ENCODE results near the gene SLC12A4. TPM values are rescaled to one million over a fixed set of nuclear protein-coding genes. Genes with fewer than 3 reads are reported as not detected.

SLC12A4 gene
- total and polyA plus RNA-seq, 8 donors, result 5.7 to 136 (median 20.1) TPM

DNA sequence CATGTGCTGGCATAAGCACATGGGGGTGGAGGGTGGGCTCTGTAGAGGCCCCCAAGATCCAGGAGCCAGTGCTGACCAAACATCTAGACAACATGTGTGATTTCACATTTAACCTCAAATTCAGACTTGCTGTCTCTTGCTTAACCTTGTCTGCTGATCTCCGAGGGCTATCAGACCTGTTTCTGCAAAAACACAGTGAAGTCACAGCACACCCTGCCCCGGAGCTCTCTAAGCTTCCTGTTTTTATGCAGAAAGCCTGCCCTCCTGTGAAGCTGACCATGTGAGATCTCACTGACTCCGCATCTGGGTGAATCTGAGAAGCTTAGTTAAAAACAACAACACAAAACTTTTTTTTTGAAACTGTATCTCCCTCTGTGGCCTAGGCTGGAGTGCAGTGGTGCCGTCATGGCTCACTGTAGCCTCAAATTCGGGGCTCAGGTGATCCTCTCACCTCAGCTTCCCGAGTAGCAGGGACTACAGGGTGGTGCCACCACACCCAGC is 37.4 kb upstream of the SLC12A4 start:
- Histone ChIP-seq H3K4me3 (no peak overlapping the region), H3K4me1 (peaks cover 0 to 17% (median 0%) of the 10 kb centered on the region in 4 donors), H3K27ac (peak overlapping the region; percentile 13 to 77 (median 47)), H3K36me3 (no peaks in the 10 kb centered on the region), H3K9me3 (no peaks in the 10 kb centered on the region), H3K27me3 (no peaks in the 10 kb centered on the region)
- peak; percentile 31 to 68 for DNase-seq
- intact Hi-C loops (cut with DNase I; ENCODE audit: low total_unique reads), result no loop called here
- WGBS, 5 donors, result 33 to 47% (median 38%) methylated on average over 6 of the region's 6 CpGs
- TF ChIP-seq POLR2A (IDR thresholded peaks at IDR 0.05) (no peak), POLR2AphosphoS5 (IDR thresholded peaks at IDR 0.05) (no peak), EP300 (IDR thresholded peaks at IDR 0.05) (no peak)
- TF ChIP-seq, protein P1, sequence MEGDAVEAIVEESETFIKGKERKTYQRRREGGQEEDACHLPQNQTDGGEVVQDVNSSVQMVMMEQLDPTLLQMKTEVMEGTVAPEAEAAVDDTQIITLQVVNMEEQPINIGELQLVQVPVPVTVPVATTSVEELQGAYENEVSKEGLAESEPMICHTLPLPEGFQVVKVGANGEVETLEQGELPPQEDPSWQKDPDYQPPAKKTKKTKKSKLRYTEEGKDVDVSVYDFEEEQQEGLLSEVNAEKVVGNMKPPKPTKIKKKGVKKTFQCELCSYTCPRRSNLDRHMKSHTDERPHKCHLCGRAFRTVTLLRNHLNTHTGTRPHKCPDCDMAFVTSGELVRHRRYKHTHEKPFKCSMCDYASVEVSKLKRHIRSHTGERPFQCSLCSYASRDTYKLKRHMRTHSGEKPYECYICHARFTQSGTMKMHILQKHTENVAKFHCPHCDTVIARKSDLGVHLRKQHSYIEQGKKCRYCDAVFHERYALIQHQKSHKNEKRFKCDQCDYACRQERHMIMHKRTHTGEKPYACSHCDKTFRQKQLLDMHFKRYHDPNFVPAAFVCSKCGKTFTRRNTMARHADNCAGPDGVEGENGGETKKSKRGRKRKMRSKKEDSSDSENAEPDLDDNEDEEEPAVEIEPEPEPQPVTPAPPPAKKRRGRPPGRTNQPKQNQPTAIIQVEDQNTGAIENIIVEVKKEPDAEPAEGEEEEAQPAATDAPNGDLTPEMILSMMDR (IDR thresholded peaks at IDR 0.05), result no peak

DNA sequence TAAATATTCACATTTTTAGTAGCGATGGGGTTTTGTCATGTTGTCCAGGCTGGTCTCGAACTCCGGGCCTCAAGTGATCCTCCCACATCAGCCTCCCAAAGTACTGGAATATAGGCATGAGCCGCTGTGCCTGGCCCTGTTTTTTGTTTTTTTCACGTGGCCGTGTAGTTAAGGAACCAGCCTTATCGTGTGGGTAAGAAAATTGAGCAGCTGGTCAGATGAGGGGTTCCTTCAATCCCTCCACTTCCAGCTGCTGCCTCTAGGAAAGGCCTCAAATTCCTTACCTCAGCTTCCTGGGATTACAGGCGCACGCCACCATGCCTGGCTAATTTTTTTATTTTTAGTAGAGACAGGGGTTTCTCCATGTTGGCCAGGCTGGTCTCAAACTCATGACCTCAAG is 36.8 kb upstream of the SLC12A4 start:
- Histone ChIP-seq H3K4me3 (no peak overlapping the region), H3K27ac (peak overlapping the region; percentile 13 to 77 (median 47)), H3K36me3 (no peaks in the 10 kb centered on the region), H3K4me1 (peaks cover 0 to 22% (median under 1%) of the 10 kb centered on the region in 4 donors), H3K27me3 (no peaks in the 10 kb centered on the region), H3K9me3 (no peaks in the 10 kb centered on the region)
- TF ChIP-seq, protein P1 (IDR thresholded peaks at IDR 0.05), result no peak
- TF ChIP-seq POLR2A (IDR thresholded peaks at IDR 0.05) (no peak), EP300 (IDR thresholded peaks at IDR 0.05) (no peak), POLR2AphosphoS5 (IDR thresholded peaks at IDR 0.05) (no peak)
- DNase-seq, result no peak
- intact Hi-C loops (cut with DNase I; ENCODE audit: low total_unique reads), result no loop called here
- WGBS, 5 donors, result 83 to 90% (median 85%) methylated on average over 9 of the region's 9 CpGs

DNA sequence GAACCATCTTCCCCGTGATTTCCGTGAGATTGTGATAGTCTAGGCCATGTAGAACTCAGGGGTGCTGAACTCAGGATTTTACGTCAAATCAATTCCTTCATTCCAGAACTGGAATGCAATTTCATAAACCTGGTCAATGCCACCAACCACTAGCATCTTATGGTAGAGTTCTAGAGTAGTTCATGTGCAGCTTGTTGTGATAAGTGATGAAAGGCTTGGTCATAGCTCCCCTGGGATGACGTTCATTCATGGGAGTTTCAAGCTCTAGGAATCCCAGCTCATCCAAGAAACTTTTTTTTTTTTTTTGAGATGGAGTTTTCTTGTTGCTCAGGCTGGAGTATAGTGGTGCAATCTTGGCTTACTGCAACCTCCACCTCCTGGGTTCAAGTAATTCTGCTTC is 34.6 kb upstream of the SLC12A4 start:
- Histone ChIP-seq H3K4me3 (no peak overlapping the region), H3K36me3 (no peaks in the 10 kb centered on the region), H3K27ac (no peak overlapping the region), H3K27me3 (no peaks in the 10 kb centered on the region), H3K9me3 (no peaks in the 10 kb centered on the region), H3K4me1 (peaks cover 0 to 35% (median 7%) of the 10 kb centered on the region in 4 donors)
- intact Hi-C loops (cut with DNase I; ENCODE audit: low total_unique reads), result no loop called here
- WGBS, 5 donors, result 80 to 92% (median 80%) methylated on average over 4 of the region's 4 CpGs
- TF ChIP-seq EP300 (IDR thresholded peaks at IDR 0.05), result no peak
- TF ChIP-seq POLR2A (IDR thresholded peaks at IDR 0.05), result no peak
- TF ChIP-seq, protein P1 (IDR thresholded peaks at IDR 0.05), result no peak
- no peak for TF ChIP-seq POLR2AphosphoS5 (IDR thresholded peaks at IDR 0.05)
- DNase-seq, result no peak

DNA sequence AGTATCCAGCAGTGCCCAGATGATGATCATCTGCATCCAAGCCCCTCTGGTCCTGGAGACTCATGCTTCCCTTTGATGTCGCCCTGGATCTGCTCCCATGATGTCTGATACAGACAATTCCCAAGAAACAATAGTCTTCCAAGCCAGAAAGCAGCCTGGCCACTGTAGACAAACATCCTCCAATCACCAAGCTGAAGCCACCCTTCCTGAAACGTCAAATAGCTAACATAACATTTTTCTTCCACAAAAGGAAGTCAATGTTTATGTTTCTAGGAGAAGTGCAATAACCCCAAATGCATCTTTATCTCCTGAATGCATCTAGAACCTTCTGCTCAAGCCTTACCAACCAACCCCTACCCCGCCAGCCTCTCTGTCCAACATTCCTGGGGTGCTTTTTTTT is 32.0 kb upstream of the SLC12A4 start:
- TF ChIP-seq EP300 (IDR thresholded peaks at IDR 0.05) (no peak), POLR2AphosphoS5 (IDR thresholded peaks at IDR 0.05) (no peak), POLR2A (IDR thresholded peaks at IDR 0.05) (no peak)
- TF ChIP-seq, protein P1 (IDR thresholded peaks at IDR 0.05), result no peak
- H3K27ac ChIP-seq, result peak overlapping the region in 2 of 5 donors; percentile 65 to 66
- intact Hi-C loops (cut with DNase I; ENCODE audit: low total_unique reads), result no loop called here

More for the DNA sequence above, 32.0 kb upstream of the SLC12A4 start:
- DNase-seq, result no peak
- H3K4me1 ChIP-seq, result peaks cover 0 to 35% (median 7%) of the 10 kb centered on the region in 4 donors
- H3K36me3 ChIP-seq, result no peaks in the 10 kb centered on the region
- no peaks in the 10 kb centered on the region for H3K9me3 ChIP-seq
- no peak overlapping the region for H3K4me3 ChIP-seq
- 30 to 44% (median 40%) methylated on average over 3 of the region's 3 CpGs for WGBS, 5 donors
- no peaks in the 10 kb centered on the region for H3K27me3 ChIP-seq

All from stomach (tissue), 9 donors.